Endothelial cell of umbilical vein (primary cell): ENCODE data around the gene HKDC1. TPM values are rescaled to one million over a fixed set of nuclear protein-coding genes. Genes with fewer than 3 reads are reported as not detected.

Experiments used
- BruUV-seq: library from RNA; stranded (reverse); fragments of 400-500 nt; replicated peaks from 2 replicates; lab custom pipeline; 2021; lab: Mats Ljungman, UMichigan
- CTCF ChIA-PET: fragments of 300-600, 350-600 bp; sonication (Branson Sonifier 250); formaldehyde crosslinking; loops from one replicate; lab custom pipeline; 2021; ENCODE audit warnings: antibody characterized with exemption, inconsistent platforms; lab: Charles Lee
- POLR2A ChIA-PET: fragments of 300-600, 350-600 bp; sonication (Branson Sonifier 250); formaldehyde crosslinking; loops from one replicate; lab custom pipeline; 2021; ENCODE audit warnings: antibody characterized with exemption, inconsistent platforms; lab: Charles Lee
- DNase-seq: peaks from one replicate; pipeline ENCODE4 v3.0.0-alpha.2; 2011; ENCODE audit warnings: low read depth, low spot score
- FAIRE-seq: peaks from 2 replicates; lab custom pipeline; 2011; peaks lifted over from hg19 to GRCh38; lab: Jason Lieb, UNC
- H2AFZ ChIP-seq: 2 replicates; pipeline ENCODE4 v1.6.0; 2012; ENCODE audit warnings: low read depth, low read length, control low read depth, inconsistent platforms
- H3K27ac ChIP-seq: 2 replicates; pipeline ENCODE4 v1.5.1; 2011; ENCODE audit warnings: low read depth, mild to moderate bottlenecking, control low read depth, low read length, moderate library complexity; ENCODE audit not compliant: insufficient read depth
- H3K27me3 ChIP-seq, 2 experiments: 2 replicates each; pipeline versions ENCODE4 v1.6.0 to v1.6.1; 2011; ENCODE audit warnings: low read length in 2 of 2, mixed read lengths in 1 of 2; ENCODE audit not compliant: control insufficient read depth in 2 of 2, insufficient read depth in 2 of 2
- H3K36me3 ChIP-seq, 2 experiments: 2 replicates in 1 of 2; 3 replicates in 1 of 2; pipeline ENCODE4 v1.5.1; 2011; ENCODE audit warnings: low read length in 2 of 2, mild to moderate bottlenecking in 1 of 2, moderate library complexity in 1 of 2; ENCODE audit not compliant: control insufficient read depth in 2 of 2, insufficient read depth in 2 of 2; ENCODE audit errors: extremely low read depth in 1 of 2
- H3K4me1 ChIP-seq: 3 replicates; pipeline ENCODE4 v1.5.1; 2011; ENCODE audit warnings: mild to moderate bottlenecking, low read length; ENCODE audit not compliant: control insufficient read depth, insufficient read depth; ENCODE audit errors: extremely low read depth
- H3K4me2 ChIP-seq: 2 replicates; pipeline ENCODE4 v1.6.1; 2011; ENCODE audit warnings: low read length, control low read depth, mixed read lengths; ENCODE audit not compliant: insufficient read depth
- H3K4me3 ChIP-seq, 3 experiments: fragments of 200-600 bp in 1 of 3; sonication (generic), shearing (Covaris generic) in 1 of 3; replicated peaks in 1 of 3; 2 replicates each; pipeline ENCODE4 v1.5.1; 2011 to 2016; ENCODE audit warnings: control low read depth in 3 of 3, low read length in 3 of 3, mild to moderate bottlenecking in 2 of 3, inconsistent platforms in 1 of 3, low read depth in 1 of 3, moderate library complexity in 1 of 3; ENCODE audit not compliant: insufficient read depth in 1 of 3
- H3K79me2 ChIP-seq: 2 replicates; pipeline ENCODE4 v1.6.0; 2012; ENCODE audit warnings: low read length, inconsistent platforms; ENCODE audit not compliant: control insufficient read depth, insufficient read depth
- H3K9ac ChIP-seq: replicated peaks from 2 replicates; pipeline ENCODE3; 2011; ENCODE audit warnings: low read length, control low read depth; ENCODE audit not compliant: insufficient read depth; ENCODE audit errors: extremely low read depth
- H3K9me1 ChIP-seq: replicated peaks from 3 replicates; pipeline ENCODE4 v1.6.0; 2011; ENCODE audit warnings: mild to moderate bottlenecking, low read length; ENCODE audit not compliant: control insufficient read depth, insufficient read depth; ENCODE audit errors: extremely low read depth
- H3K9me3 ChIP-seq: replicated peaks from 2 replicates; pipeline ENCODE4 v1.5.1; 2012; ENCODE audit warnings: low read length, inconsistent platforms; ENCODE audit not compliant: control insufficient read depth, insufficient read depth
- H4K20me1 ChIP-seq: replicated peaks from 2 replicates; pipeline ENCODE3; 2011; ENCODE audit warnings: mild to moderate bottlenecking, low read length; ENCODE audit not compliant: control insufficient read depth, insufficient read depth; ENCODE audit errors: extremely low read depth
- EZH2 ChIP-seq: IDR thresholded peaks from 2 replicates; pipeline ENCODE4 v1.6.1; 2012; ENCODE audit warnings: borderline replicate concordance, low read depth, mild to moderate bottlenecking, moderate library complexity, low read length, inconsistent platforms; ENCODE audit not compliant: severe bottlenecking
- FOS ChIP-seq: IDR thresholded peaks from 2 replicates; pipeline ENCODE4 v1.6.1; 2011; ENCODE audit warnings: mild to moderate bottlenecking, low read length, moderate library complexity, borderline replicate concordance; ENCODE audit not compliant: insufficient read depth
- GATA2 ChIP-seq: IDR thresholded peaks from 2 replicates; pipeline ENCODE4 v1.7.0; 2011; ENCODE audit warnings: low read depth, mild to moderate bottlenecking, moderate library complexity, mixed read lengths, low read length; ENCODE audit not compliant: insufficient read length, insufficient read depth
- JUN ChIP-seq: IDR thresholded peaks from 2 replicates; pipeline ENCODE4 v1.6.1; 2011; ENCODE audit warnings: borderline replicate concordance, low read depth; ENCODE audit not compliant: insufficient read length, insufficient read depth
- MYC ChIP-seq: IDR thresholded peaks from one replicate; pipeline ENCODE4 v1.6.1; 2011; ENCODE audit warnings: mild to moderate bottlenecking, low read depth, low read length
- POLR2A ChIP-seq: IDR thresholded peaks from 2 replicates; pipeline ENCODE4 v1.6.1; 2012; ENCODE audit warnings: low read depth, mild to moderate bottlenecking, control low read depth, low read length
- POLR2AphosphoS5 ChIP-seq: IDR thresholded peaks from 2 replicates; pipeline ENCODE4 v1.6.1; 2012; ENCODE audit warnings: low read depth, mild to moderate bottlenecking, control low read depth, low read length, moderate library complexity; ENCODE audit not compliant: insufficient read depth
- dilution Hi-C: fragments of 300-500 bp; cut with MboI; formaldehyde crosslinking; loops from one replicate; pipeline ENCODE4 v1.15.0; 2019; ENCODE audit warnings: low sequenced_read_pairs; ENCODE audit not compliant: extremely low pct_ligation_motif_present
- intact Hi-C: fragments of 100-400 bp; cut with micrococcal nuclease; formaldehyde crosslinking; loops from one replicate; pipeline ENCODE4 v1.10.0; 2022
- polyA plus RNA-seq, 4 experiments: library from polyadenylated mRNA; depleted of rRNA in 3 of 4; stranded (reverse) in 3 of 4; unstranded in 1 of 4; fragments of >200 nt; gene quantifications; 2 replicates each; pipeline versions ENCODE4 v1.2.1 to v1.2.3, GENCODE V29; 2011 to 2012; ENCODE audit warnings: missing spikeins in 1 of 4
- total RNA-seq: library from RNA; stranded (reverse); gene quantifications from 2 replicates; pipeline ENCODE4 v1.2.3, GENCODE V29; 2021
- TF ChIP-seq, protein P1 (sequence below), 2 donors: IDR thresholded peaks; 1 replicate in 1 of 2; 2 replicates in 1 of 2; pipeline ENCODE4 v1.5.1; 2011; ENCODE audit warnings: low read length in 2 of 2, mild to moderate bottlenecking in 2 of 2, moderate library complexity in 2 of 2, control low read depth in 1 of 2, inconsistent platforms in 1 of 2, low read depth in 1 of 2; ENCODE audit not compliant: insufficient read depth in 1 of 2; ENCODE audit errors: extremely low read depth in 1 of 2
- TF ChIP-seq, protein P2 (sequence below): IDR thresholded peaks from 2 replicates; pipeline ENCODE4 v1.6.1; 2011; ENCODE audit not compliant: insufficient read depth, insufficient read length

HKDC1 gene
- total and polyA plus RNA-seq, 2 donors (not counting 3 experiments of a cell fraction or from before 2014, with no cell fraction given): not detected

DNA sequence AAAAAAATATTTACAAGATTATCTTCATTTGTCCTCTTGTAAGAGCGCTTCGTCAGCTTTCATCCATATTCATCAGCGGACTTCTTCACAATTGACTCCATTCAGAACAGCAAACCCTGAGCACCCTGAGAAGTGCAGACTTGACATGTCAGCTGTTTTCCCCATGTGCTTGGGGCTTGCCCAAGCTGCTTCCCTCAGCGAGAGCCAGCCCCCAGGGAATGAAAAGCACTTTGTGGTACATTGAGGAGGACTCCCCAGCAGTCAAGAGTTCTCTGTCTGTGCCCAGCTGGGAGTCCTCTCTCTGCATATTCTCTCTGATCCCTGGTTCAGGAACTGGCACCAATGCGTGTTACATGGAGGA is 22.7 kb downstream of the HKDC1 start:
- no peak overlapping the region for H3K27ac ChIP-seq
- H3K27me3 ChIP-seq: no peaks in the 10 kb centered on the region
- H2AFZ ChIP-seq: no peak overlapping the region
- no peak overlapping the region for H3K4me3 ChIP-seq
- POLR2A ChIA-PET: interaction anchor here (0.6 to 0.7 kb wide), 3 partner anchors 34 to 111 kb away, joined by 4 to 10 read pairs (median 5); no protein-coding TSS in a partner anchor
- no peak overlapping the region for H3K9ac ChIP-seq
- intact Hi-C loops: no loop called here
- no peaks in the 10 kb centered on the region for H4K20me1 ChIP-seq
- no peaks in the 10 kb centered on the region for H3K79me2 ChIP-seq
- CTCF ChIA-PET: interaction anchor here (0.9 to 6.5 kb wide), 5 partner anchors 36 to 166 kb away, joined by 3 to 103 read pairs (median 6); partner anchors contain the start of gene HK1
- H3K4me2 ChIP-seq: no peak overlapping the region
- no peaks in the 10 kb centered on the region for H3K9me3 ChIP-seq
- H3K36me3 ChIP-seq: no peaks in the 10 kb centered on the region
- no peak for FAIRE-seq
- H3K9me1 ChIP-seq: no peaks in the 10 kb centered on the region
- no peak for DNase-seq
- no peak for TF ChIP-seq GATA2
- TF ChIP-seq FOS: no peak
- TF ChIP-seq, protein P1, sequence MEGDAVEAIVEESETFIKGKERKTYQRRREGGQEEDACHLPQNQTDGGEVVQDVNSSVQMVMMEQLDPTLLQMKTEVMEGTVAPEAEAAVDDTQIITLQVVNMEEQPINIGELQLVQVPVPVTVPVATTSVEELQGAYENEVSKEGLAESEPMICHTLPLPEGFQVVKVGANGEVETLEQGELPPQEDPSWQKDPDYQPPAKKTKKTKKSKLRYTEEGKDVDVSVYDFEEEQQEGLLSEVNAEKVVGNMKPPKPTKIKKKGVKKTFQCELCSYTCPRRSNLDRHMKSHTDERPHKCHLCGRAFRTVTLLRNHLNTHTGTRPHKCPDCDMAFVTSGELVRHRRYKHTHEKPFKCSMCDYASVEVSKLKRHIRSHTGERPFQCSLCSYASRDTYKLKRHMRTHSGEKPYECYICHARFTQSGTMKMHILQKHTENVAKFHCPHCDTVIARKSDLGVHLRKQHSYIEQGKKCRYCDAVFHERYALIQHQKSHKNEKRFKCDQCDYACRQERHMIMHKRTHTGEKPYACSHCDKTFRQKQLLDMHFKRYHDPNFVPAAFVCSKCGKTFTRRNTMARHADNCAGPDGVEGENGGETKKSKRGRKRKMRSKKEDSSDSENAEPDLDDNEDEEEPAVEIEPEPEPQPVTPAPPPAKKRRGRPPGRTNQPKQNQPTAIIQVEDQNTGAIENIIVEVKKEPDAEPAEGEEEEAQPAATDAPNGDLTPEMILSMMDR (IDR thresholded peaks at IDR 0.05; ENCODE audit: extremely low read depth in 1 of 2, insufficient read depth in 1 of 2, low read depth in 1 of 2, low read length in 2 of 2): no peak
- no peak for TF ChIP-seq POLR2A
- no peak for TF ChIP-seq EZH2
- no peak for TF ChIP-seq JUN
- no peak for TF ChIP-seq POLR2AphosphoS5
- TF ChIP-seq MYC: no peak
- TF ChIP-seq, protein P2, sequence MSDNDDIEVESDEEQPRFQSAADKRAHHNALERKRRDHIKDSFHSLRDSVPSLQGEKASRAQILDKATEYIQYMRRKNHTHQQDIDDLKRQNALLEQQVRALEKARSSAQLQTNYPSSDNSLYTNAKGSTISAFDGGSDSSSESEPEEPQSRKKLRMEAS: no peak
- dilution Hi-C loops: loop anchor here (25.0 kb wide), 1 partner anchor 144 kb away; no protein-coding TSS in a partner anchor
- BruUV-seq: no TSS peak
- H3K4me1 ChIP-seq: peaks cover 14% of the 10 kb centered on the region
